ENCODE data around the gene LRRN2. TPM values are rescaled to one million over a fixed set of nuclear protein-coding genes. Genes with fewer than 3 reads are reported as not detected.

Gene LRRN2
- total and polyA plus RNA-seq, 2 donors (not counting 3 experiments of a cell fraction or from before 2014, with no cell fraction given) = not detected

DNA sequence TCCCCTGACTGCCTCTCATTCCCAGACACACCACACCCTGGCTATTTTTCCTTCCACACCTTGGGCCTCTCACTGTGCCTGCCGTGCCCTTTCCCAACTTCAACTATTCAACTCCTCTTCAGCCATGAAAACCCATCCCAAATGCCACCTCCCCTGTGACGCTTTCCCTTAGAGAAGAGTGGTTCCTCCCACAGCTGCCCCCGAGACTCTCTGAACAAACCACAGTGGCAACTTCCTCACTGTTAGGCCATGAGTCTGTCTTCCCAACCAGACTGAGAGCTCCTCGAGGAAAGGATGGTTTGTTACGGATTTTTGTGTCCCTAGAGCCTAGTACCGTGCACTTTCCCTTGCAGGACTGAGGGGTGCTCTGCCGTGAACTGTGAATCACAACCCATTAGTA is 59.2 kb downstream of the LRRN2 start:
- POLR2A ChIA-PET = no interaction called here

More for the DNA sequence above, 59.2 kb downstream of the LRRN2 start:
- Histone ChIP-seq H3K9me3 (replicated peaks; ENCODE audit: control insufficient read depth, insufficient read depth, low read length) (no peaks in the 10 kb centered on the region), H3K9me1 (replicated peaks; ENCODE audit: control insufficient read depth, extremely low read depth, insufficient read depth, low read length) (no peaks in the 10 kb centered on the region), H3K27ac (ENCODE audit: insufficient read depth, low read depth, low read length) (no peak overlapping the region), H3K4me3 (replicated peaks in 1 of 3; ENCODE audit: insufficient read depth in 1 of 3, low read depth in 1 of 3, low read length in 3 of 3) (no peak overlapping the region), H4K20me1 (replicated peaks; ENCODE audit: control insufficient read depth, extremely low read depth, insufficient read depth, low read length) (no peaks in the 10 kb centered on the region), H3K79me2 (ENCODE audit: control insufficient read depth, insufficient read depth, low read length) (no peaks in the 10 kb centered on the region), H3K9ac (replicated peaks; ENCODE audit: extremely low read depth, insufficient read depth, low read length) (no peak overlapping the region), H2AFZ (ENCODE audit: low read depth, low read length) (no peak overlapping the region), H3K27me3 (ENCODE audit: control insufficient read depth in 2 of 2, insufficient read depth in 2 of 2, low read length in 2 of 2) (peaks cover 2 to 3% of the 10 kb centered on the region in 2 experiments), H3K36me3 (ENCODE audit: control insufficient read depth in 2 of 2, extremely low read depth in 1 of 2, insufficient read depth in 2 of 2, low read length in 2 of 2) (no peaks in the 10 kb centered on the region), H3K4me2 (ENCODE audit: insufficient read depth, low read length) (no peak overlapping the region), H3K4me1 (ENCODE audit: control insufficient read depth, extremely low read depth, insufficient read depth, low read length) (no peaks in the 10 kb centered on the region)
- DNase-seq (ENCODE audit: low read depth, low spot score) (no peak), FAIRE-seq (no peak)
- intact Hi-C loops (cut with micrococcal nuclease) = no loop called here
- CTCF ChIA-PET = interaction anchor here (0.8 kb wide), 1 partner anchor 61 kb away, joined by 3 read pairs; no protein-coding TSS in a partner anchor
- no TSS peak for BruUV-seq (replicated peaks)
- dilution Hi-C loops (cut with MboI; ENCODE audit: extremely low pct_ligation_motif_present, low sequenced_read_pairs) = no loop called here
- no peak for TF ChIP-seq EZH2 (IDR thresholded peaks at IDR 0.05; ENCODE audit: borderline replicate concordance, low read depth, low read length, severe bottlenecking)
- TF ChIP-seq GATA2 (IDR thresholded peaks at IDR 0.05; ENCODE audit: insufficient read depth, insufficient read length, low read depth, low read length) = no peak
- TF ChIP-seq, protein P1, sequence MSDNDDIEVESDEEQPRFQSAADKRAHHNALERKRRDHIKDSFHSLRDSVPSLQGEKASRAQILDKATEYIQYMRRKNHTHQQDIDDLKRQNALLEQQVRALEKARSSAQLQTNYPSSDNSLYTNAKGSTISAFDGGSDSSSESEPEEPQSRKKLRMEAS (IDR thresholded peaks at IDR 0.05; ENCODE audit: insufficient read depth, insufficient read length) = no peak
- TF ChIP-seq MYC (IDR thresholded peaks at IDR 0.05; ENCODE audit: low read depth, low read length) = no peak
- TF ChIP-seq, protein P2, sequence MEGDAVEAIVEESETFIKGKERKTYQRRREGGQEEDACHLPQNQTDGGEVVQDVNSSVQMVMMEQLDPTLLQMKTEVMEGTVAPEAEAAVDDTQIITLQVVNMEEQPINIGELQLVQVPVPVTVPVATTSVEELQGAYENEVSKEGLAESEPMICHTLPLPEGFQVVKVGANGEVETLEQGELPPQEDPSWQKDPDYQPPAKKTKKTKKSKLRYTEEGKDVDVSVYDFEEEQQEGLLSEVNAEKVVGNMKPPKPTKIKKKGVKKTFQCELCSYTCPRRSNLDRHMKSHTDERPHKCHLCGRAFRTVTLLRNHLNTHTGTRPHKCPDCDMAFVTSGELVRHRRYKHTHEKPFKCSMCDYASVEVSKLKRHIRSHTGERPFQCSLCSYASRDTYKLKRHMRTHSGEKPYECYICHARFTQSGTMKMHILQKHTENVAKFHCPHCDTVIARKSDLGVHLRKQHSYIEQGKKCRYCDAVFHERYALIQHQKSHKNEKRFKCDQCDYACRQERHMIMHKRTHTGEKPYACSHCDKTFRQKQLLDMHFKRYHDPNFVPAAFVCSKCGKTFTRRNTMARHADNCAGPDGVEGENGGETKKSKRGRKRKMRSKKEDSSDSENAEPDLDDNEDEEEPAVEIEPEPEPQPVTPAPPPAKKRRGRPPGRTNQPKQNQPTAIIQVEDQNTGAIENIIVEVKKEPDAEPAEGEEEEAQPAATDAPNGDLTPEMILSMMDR (IDR thresholded peaks at IDR 0.05; ENCODE audit: extremely low read depth in 1 of 2, insufficient read depth in 1 of 2, low read depth in 1 of 2, low read length in 2 of 2) = no peak
- no peak for TF ChIP-seq FOS (IDR thresholded peaks at IDR 0.05; ENCODE audit: borderline replicate concordance, insufficient read depth, low read length)
- no peak for TF ChIP-seq JUN (IDR thresholded peaks at IDR 0.05; ENCODE audit: borderline replicate concordance, insufficient read depth, insufficient read length, low read depth)
- TF ChIP-seq POLR2A (IDR thresholded peaks at IDR 0.05; ENCODE audit: low read depth, low read length) = no peak
- no peak for TF ChIP-seq POLR2AphosphoS5 (IDR thresholded peaks at IDR 0.05; ENCODE audit: insufficient read depth, low read depth, low read length)
